CD4-positive, alpha-beta memory T cell (primary cell): Measurements from ENCODE around the gene TGOLN2. TPM values are rescaled to one million over a fixed set of nuclear protein-coding genes. Genes with fewer than 3 reads are reported as not detected.

Experiments
- CTCF ChIA-PET: fragments of 350-600 bp; sonication (Branson Sonifier 250); formaldehyde crosslinking; loops from one replicate; lab custom pipeline; 2021; ENCODE audit warnings: inconsistent platforms; ENCODE audit not compliant: partially characterized antibody; lab: Charles Lee
- POLR2A ChIA-PET: fragments of 350-600 bp; sonication (Branson Sonifier 250); formaldehyde crosslinking; loops from one replicate; lab custom pipeline; 2021; ENCODE audit not compliant: partially characterized antibody; lab: Charles Lee
- DNase-seq, 5 donors: peaks; one replicate each; pipeline versions ENCODE4 v3.0.0 to v3.0.0-alpha.2; 2020 to 2022; ENCODE audit warnings: mixed read lengths in 1 of 5
- H3K27ac ChIP-seq: one replicate; pipeline ENCODE4 v1.7.0; 2013; ENCODE audit warnings: low read depth, low read length
- H3K27me3 ChIP-seq: 2 replicates; pipeline ENCODE4 v1.7.0; 2013; ENCODE audit warnings: mild to moderate bottlenecking, low read length, moderate library complexity; ENCODE audit not compliant: insufficient read depth
- H3K36me3 ChIP-seq: 2 replicates; pipeline ENCODE4 v1.7.0; 2013; ENCODE audit warnings: mild to moderate bottlenecking, low read length, moderate library complexity; ENCODE audit not compliant: insufficient read depth
- H3K4me1 ChIP-seq: 2 replicates; pipeline ENCODE4 v1.7.0; 2013; ENCODE audit warnings: mild to moderate bottlenecking, low read length, moderate library complexity; ENCODE audit not compliant: insufficient read depth
- H3K4me3 ChIP-seq, 2 donors: one replicate each; pipeline ENCODE4 v1.7.0; 2013; ENCODE audit warnings: low read length in 2 of 2, mild to moderate bottlenecking in 1 of 2
- H3K9me3 ChIP-seq, 2 donors: one replicate each; pipeline ENCODE4 v1.7.0; 2013; ENCODE audit warnings: low read length in 2 of 2, control low read depth in 1 of 2; ENCODE audit not compliant: control insufficient read depth in 1 of 2
- H3K27ac Mint-ChIP-seq, 7 donors: one replicate each; pipeline ENCODE4 v1.8.0; 2020 to 2021; ENCODE audit warnings: mixed read lengths in 7 of 7, mild to moderate bottlenecking in 6 of 7, inconsistent platforms in 3 of 7, moderate library complexity in 3 of 7
- H3K27me3 Mint-ChIP-seq, 2 donors: one replicate each; pipeline ENCODE4 v1.8.0; 2020 to 2021; ENCODE audit warnings: mixed read lengths in 2 of 2
- H3K36me3 Mint-ChIP-seq, 2 donors: one replicate each; pipeline ENCODE4 v1.8.0; 2020 to 2021; ENCODE audit warnings: mixed read lengths in 2 of 2, inconsistent platforms in 1 of 2, mild to moderate bottlenecking in 1 of 2
- H3K4me1 Mint-ChIP-seq, 4 donors: one replicate each; pipeline ENCODE4 v1.8.0; 2020 to 2021; ENCODE audit warnings: mixed read lengths in 4 of 4, mild to moderate bottlenecking in 1 of 4
- H3K4me3 Mint-ChIP-seq, 8 donors: one replicate each; pipeline ENCODE4 v1.8.0; 2020 to 2021; ENCODE audit warnings: mixed read lengths in 8 of 8, mild to moderate bottlenecking in 7 of 8, moderate library complexity in 6 of 8, inconsistent platforms in 3 of 8
- H3K9me3 Mint-ChIP-seq, 8 donors: one replicate each; pipeline ENCODE4 v1.8.0; 2020 to 2021; ENCODE audit warnings: mixed read lengths in 8 of 8, mild to moderate bottlenecking in 5 of 8, inconsistent platforms in 3 of 8, moderate library complexity in 1 of 8
- intact Hi-C: fragments of 100-400 bp; cut with micrococcal nuclease; formaldehyde crosslinking; loops from one replicate; pipeline ENCODE4 v1.15.1; 2023
- polyA plus RNA-seq, 2 donors: library from polyadenylated mRNA; unstranded; fragments of 300-500 nt; fragmentation: Illumina TruSeq; gene quantifications; one replicate each; pipeline ENCODE4 v1.2.3, GENCODE V29; 2021
- total RNA-seq, 2 experiments: library from RNA; stranded (reverse); gene quantifications; one replicate each; pipeline ENCODE4 v1.2.3, GENCODE V29; 2021

Gene TGOLN2
- total and polyA plus RNA-seq, 4 experiments from 2014 or later: 29.8 to 195 (median 121) TPM

DNA sequence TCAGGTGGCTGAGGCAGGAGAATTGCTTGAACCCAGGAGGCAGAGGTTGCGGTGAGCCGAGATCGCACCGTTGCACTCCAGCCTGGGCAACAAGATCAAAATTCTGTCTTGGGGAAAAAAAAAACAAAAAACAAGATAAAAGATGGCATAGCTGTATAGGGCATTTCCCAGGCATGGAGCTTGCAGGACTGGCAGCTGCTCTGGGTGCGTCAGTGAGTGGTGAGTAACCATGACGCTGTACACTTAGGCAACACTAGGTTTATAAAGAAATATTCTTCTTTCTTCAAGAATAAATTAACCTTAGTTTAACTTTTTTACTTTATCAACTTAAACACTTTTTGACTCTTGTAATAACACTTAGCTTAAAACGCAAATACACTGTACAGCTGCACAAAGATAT, 15.4 kb downstream of the TGOLN2 start:
- Histone ChIP-seq H3K9me3 (no peaks in the 10 kb centered on the region), H3K27me3 (no peaks in the 10 kb centered on the region), H3K36me3 (peaks cover 20% of the 10 kb centered on the region), H3K4me1 (peaks cover 30% of the 10 kb centered on the region), H3K4me3 (no peak overlapping the region), H3K27ac (no peak overlapping the region)
- CTCF ChIA-PET: interaction anchor here (0.9 to 2.4 kb wide), 3 partner anchors 11 to 25 kb away, joined by 3 to 15 read pairs (median 3); no protein-coding TSS in a partner anchor
- DNase-seq: no peak
- Mint-ChIP-seq H3K9me3 (no peaks in the 10 kb centered on the region), H3K4me1 (peaks cover 28 to 46% (median 32%) of the 10 kb centered on the region in 4 donors), H3K4me3 (no peak overlapping the region), H3K27me3 (no peaks in the 10 kb centered on the region), H3K36me3 (peaks cover 20 to 33% of the 10 kb centered on the region in 2 donors), H3K27ac (peak overlapping the region in 2 of 7 donors; percentile 9 to 62)
- intact Hi-C loops: no loop called here
- POLR2A ChIA-PET: interaction anchor here (0.6 to 14.3 kb wide), 4 partner anchors 10 to 341 kb away, joined by 3 to 268 read pairs (median 4); partner anchors contain the start of genes ELMOD3, KCMF1, RETSAT and TGOLN2

DNA sequence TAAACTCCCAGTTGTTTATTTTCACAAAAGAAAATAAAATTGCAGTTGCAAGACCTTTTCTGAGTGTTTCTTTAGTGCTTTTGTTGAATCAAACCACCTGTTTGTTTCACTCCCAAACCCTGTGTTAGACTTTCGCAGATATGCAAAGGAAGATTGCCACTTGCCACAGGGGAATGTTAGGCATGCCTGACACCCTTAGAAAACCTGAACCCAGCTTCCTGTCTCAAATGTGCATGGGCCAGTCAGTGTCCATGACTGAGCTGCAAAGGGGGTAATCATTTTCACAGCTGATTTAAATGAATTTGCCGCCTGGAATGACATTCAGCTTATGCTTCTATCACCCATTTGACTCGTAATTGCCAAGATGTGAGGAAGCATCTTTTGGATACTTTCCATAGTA, 17.5 kb downstream of the TGOLN2 start:
- intact Hi-C loops: loop anchor here (1.0 to 2.0 kb wide), 2 partner anchors 10 to 16 kb away; partner anchors contain the start of gene TGOLN2
- Mint-ChIP-seq H3K27ac (peak overlapping the region; percentile 73 to 97 (median 97)), H3K27me3 (no peaks in the 10 kb centered on the region), H3K4me3 (peak overlapping the region; percentile 80 to 95 (median 87)), H3K36me3 (peaks cover 8 to 16% of the 10 kb centered on the region in 2 donors), H3K4me1 (peaks cover 22 to 48% (median 39%) of the 10 kb centered on the region in 4 donors), H3K9me3 (no peaks in the 10 kb centered on the region)
- H3K27me3 ChIP-seq: no peaks in the 10 kb centered on the region
- peaks cover 10% of the 10 kb centered on the region for H3K36me3 ChIP-seq
- no peak overlapping the region for H3K4me3 ChIP-seq
- ChIA-PET CTCF (interaction anchor here (2.0 to 3.3 kb wide), 4 partner anchors 9 to 17 kb away, joined by 9 to 42 read pairs (median 11); partner anchors contain the start of gene TGOLN2), POLR2A (interaction anchor here (0.9 to 14.3 kb wide), 7 partner anchors 10 to 229 kb away, joined by 3 to 268 read pairs (median 6); partner anchors contain the start of genes ELMOD3, MAT2A, RETSAT and TGOLN2)
- DNase-seq: no peak
- no peaks in the 10 kb centered on the region for H3K9me3 ChIP-seq
- H3K27ac ChIP-seq: peak overlapping the region; percentile 46
- H3K4me1 ChIP-seq: peaks cover 36% of the 10 kb centered on the region

DNA sequence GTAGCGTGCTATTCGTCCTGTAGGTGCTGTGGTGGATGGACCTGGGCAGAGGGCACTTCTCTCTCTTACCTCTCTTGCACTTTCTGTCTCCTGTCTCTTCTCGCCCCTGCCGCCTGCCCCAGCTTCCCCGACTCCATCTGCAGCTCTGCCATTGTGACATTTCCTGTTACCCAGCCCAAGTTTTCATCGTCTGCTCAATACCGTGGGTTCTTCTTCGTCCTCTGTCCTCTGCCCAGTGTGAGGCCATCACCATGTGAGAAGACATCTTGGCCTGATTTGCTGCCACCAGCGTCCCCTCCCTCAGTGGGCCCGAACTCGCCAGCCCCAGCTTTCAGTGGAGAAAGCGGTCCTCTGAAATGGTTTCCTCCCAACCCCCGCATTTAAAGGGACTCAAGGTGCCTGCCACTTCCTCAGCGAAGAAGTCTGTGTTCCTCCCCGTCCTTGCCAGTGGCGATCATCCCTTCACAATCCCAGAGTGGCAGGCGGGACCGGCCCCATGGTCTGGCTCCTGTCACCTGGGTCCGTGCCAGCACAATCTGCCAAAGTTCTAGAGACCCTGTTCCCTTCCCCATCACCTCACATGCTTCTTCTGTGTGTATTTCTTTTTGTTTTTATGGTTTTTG, 18.0 kb downstream of the TGOLN2 start:
- Mint-ChIP-seq H3K36me3 (peaks cover 8 to 12% of the 10 kb centered on the region in 2 donors), H3K27ac (peak overlapping the region; percentile 73 to 97 (median 97)), H3K27me3 (no peaks in the 10 kb centered on the region), H3K9me3 (no peaks in the 10 kb centered on the region), H3K4me3 (peak overlapping the region; percentile 80 to 95 (median 87)), H3K4me1 (peaks cover 22 to 48% (median 39%) of the 10 kb centered on the region in 4 donors)
- H3K4me1 ChIP-seq: peaks cover 36% of the 10 kb centered on the region
- H3K27me3 ChIP-seq: no peaks in the 10 kb centered on the region
- ChIA-PET POLR2A (interaction anchor here (0.8 to 14.3 kb wide), 9 partner anchors 10 to 364 kb away, joined by 3 to 268 read pairs (median 5); partner anchors contain the start of genes ELMOD3, MAT2A, RETSAT and TGOLN2), CTCF (interaction anchor here (0.8 to 3.3 kb wide), 8 partner anchors 9 to 242 kb away, joined by 3 to 42 read pairs (median 7); partner anchors contain the start of gene TGOLN2)
- DNase-seq: peak in 2 of 5 donors; percentile 24 to 34
- H3K36me3 ChIP-seq: peaks cover 5% of the 10 kb centered on the region
- peak overlapping the region in 1 of 2 donors; percentile 4 for H3K4me3 ChIP-seq
- peak overlapping the region; percentile 46 for H3K27ac ChIP-seq
- intact Hi-C loops: loop anchor here (1.0 to 5.0 kb wide), 3 partner anchors 10 to 42 kb away; partner anchors contain the start of genes ELMOD3, RETSAT and TGOLN2
- H3K9me3 ChIP-seq: no peaks in the 10 kb centered on the region

DNA sequence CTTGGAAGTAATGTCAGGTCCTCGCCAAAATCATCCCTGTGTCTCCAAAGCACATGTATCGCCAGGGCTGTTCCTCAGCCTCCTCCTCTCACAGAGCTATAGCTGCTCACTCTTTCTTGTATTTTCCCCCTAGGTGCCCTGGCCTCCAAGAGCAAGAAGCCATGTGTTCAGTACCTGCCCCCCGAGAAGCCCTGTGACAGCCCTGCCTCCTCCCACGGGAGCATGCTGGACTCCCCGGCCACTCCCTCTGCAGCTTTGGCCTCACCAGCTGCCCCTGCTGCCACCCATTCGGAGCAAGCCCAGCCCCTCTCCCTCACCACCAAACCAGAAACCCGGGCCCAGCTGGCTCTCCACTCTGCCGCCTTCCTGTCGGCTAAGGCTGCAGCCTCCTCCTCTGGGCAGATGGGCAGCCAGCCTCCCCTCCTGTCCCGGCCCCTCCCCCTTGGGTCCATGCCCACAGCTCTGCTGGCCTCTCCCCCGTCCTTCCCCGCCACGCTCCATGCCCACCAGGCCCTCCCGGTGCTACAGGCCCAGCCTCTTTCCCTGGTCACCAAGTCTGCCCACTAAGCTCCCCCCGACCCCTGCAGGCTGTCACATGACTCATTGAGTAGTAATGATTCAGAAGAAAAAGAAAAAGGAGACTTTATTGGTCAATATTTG, 18.8 kb downstream of the TGOLN2 start:
- H3K9me3 Mint-ChIP-seq: no peaks in the 10 kb centered on the region

DNA sequence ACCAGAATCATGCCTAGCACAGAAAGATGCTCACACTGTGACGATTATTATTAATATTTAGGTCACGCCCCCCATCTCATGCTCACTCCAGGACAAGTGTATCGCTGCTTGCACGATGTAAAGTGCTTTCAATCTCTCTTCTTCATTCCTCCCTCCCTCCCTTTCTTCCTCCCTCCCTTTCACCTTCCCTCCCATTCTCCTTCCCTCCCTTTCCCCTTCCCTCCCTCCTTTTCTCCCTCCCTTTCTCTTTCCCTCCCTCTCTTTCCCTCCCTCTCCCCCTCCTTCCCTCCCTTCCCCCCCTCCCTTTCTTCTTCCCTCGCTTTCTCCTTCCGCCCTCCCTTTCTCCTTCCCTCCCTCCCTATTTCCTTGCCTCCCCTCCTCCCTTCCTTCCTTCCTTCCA, 19.6 kb downstream of the TGOLN2 start:
- no peak overlapping the region for H3K27ac ChIP-seq
- peak overlapping the region in 4 of 8 donors; percentile 17 to 85 (median 52) for H3K4me3 Mint-ChIP-seq
- H3K27me3 Mint-ChIP-seq: peaks cover 0 to 2% of the 10 kb centered on the region in 2 donors
- peaks cover 36% of the 10 kb centered on the region for H3K4me1 ChIP-seq
- no peaks in the 10 kb centered on the region for H3K9me3 Mint-ChIP-seq
- intact Hi-C loops: loop anchor here (5.0 kb wide), 1 partner anchor 44 kb away; the partner anchor contains the start of genes ELMOD3 and RETSAT
- no peak overlapping the region for H3K4me3 ChIP-seq
- CTCF ChIA-PET: interaction anchor here (1.2 to 3.3 kb wide), 5 partner anchors 7 to 244 kb away, joined by 4 to 42 read pairs (median 10); no protein-coding TSS in a partner anchor
- H3K27me3 ChIP-seq: no peaks in the 10 kb centered on the region
- H3K9me3 ChIP-seq: no peaks in the 10 kb centered on the region
- H3K4me1 Mint-ChIP-seq: peaks cover 19 to 48% (median 36%) of the 10 kb centered on the region in 4 donors
- no peaks in the 10 kb centered on the region for H3K36me3 ChIP-seq
- peak overlapping the region in 2 of 7 donors; percentile 73 to 81 for H3K27ac Mint-ChIP-seq
- H3K36me3 Mint-ChIP-seq: peaks cover 0 to 3% of the 10 kb centered on the region in 2 donors
- POLR2A ChIA-PET: interaction anchor here (1.1 to 14.3 kb wide), 5 partner anchors 8 to 231 kb away, joined by 3 to 268 read pairs (median 16); partner anchors contain the start of genes ELMOD3, MAT2A, RETSAT and TGOLN2
- DNase-seq: no peak

More for the DNA sequence above, 18.8 kb downstream of the TGOLN2 start:
- peaks cover 36% of the 10 kb centered on the region for H3K4me1 ChIP-seq
- Mint-ChIP-seq H3K27ac (peak overlapping the region; percentile 73 to 97 (median 97)), H3K4me1 (peaks cover 19 to 48% (median 39%) of the 10 kb centered on the region in 4 donors), H3K27me3 (peaks cover 0 to 2% of the 10 kb centered on the region in 2 donors), H3K4me3 (peak overlapping the region; percentile 80 to 95 (median 87)), H3K36me3 (peaks cover 4 to 7% of the 10 kb centered on the region in 2 donors)
- H3K4me3 ChIP-seq: peak overlapping the region in 1 of 2 donors; percentile 14
- H3K9me3 ChIP-seq: no peaks in the 10 kb centered on the region
- CTCF ChIA-PET: interaction anchor here (0.8 to 3.3 kb wide), 8 partner anchors 8 to 243 kb away, joined by 3 to 42 read pairs (median 7); partner anchors contain the start of gene TGOLN2
- H3K27me3 ChIP-seq: no peaks in the 10 kb centered on the region
- H3K27ac ChIP-seq: peak overlapping the region; percentile 46
- POLR2A ChIA-PET: interaction anchor here (0.8 to 14.3 kb wide), 8 partner anchors 9 to 363 kb away, joined by 3 to 268 read pairs (median 6); partner anchors contain the start of genes ELMOD3, MAT2A, RETSAT and TGOLN2
- H3K36me3 ChIP-seq: no peaks in the 10 kb centered on the region
- DNase-seq: peak in 1 of 5 donors; percentile 41
- intact Hi-C loops: loop anchor here (5.0 kb wide), 1 partner anchor 43 kb away; the partner anchor contains the start of genes ELMOD3 and RETSAT

DNA sequence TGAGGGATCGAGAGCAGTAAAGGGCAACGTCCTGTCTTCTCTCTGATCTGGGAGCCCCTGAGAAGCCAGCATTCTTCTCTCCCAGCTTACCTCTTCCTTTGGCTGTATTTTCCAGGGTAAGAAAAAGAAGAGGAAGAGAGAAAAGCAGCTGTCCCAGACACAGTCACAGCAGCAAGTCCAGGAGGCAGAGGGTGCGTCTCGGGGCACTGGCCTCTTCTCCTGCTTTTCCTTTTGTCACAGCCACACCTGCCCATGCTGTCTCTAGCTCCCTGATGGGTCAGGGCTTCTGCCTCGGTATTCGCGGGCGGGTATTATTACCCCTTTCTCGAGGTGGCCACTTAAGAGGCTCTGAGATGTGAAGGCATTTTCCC, 20.3 kb downstream of the TGOLN2 start:
- H3K4me3 ChIP-seq: no peak overlapping the region

More for the DNA sequence above, 20.3 kb downstream of the TGOLN2 start:
- H3K4me3 Mint-ChIP-seq: peak overlapping the region; percentile 29 to 89 (median 73)
- H3K27me3 ChIP-seq: peaks cover 3% of the 10 kb centered on the region
- intact Hi-C loops: loop anchor here (5.0 kb wide), 1 partner anchor 45 kb away; the partner anchor contains the start of genes ELMOD3 and RETSAT
- H3K36me3 Mint-ChIP-seq: peaks cover 0 to under 1% of the 10 kb centered on the region in 2 donors
- no peaks in the 10 kb centered on the region for H3K9me3 Mint-ChIP-seq
- DNase-seq: no peak
- H3K4me1 Mint-ChIP-seq: peaks cover 19 to 48% (median 36%) of the 10 kb centered on the region in 4 donors
- ChIA-PET CTCF (interaction anchor here (1.2 to 2.3 kb wide), 2 partner anchors 9 to 41 kb away, joined by 5 read pairs; no protein-coding TSS in a partner anchor), POLR2A (interaction anchor here (1.1 to 14.3 kb wide), 3 partner anchors 15 to 231 kb away, joined by 3 to 268 read pairs (median 4); partner anchors contain the start of genes MAT2A and TGOLN2)
- H3K9me3 ChIP-seq: no peaks in the 10 kb centered on the region
- H3K36me3 ChIP-seq: no peaks in the 10 kb centered on the region
- H3K27ac Mint-ChIP-seq: peak overlapping the region; percentile 22 to 92 (median 86)
- H3K27me3 Mint-ChIP-seq: peaks cover 0 to 2% of the 10 kb centered on the region in 2 donors
- peaks cover 36% of the 10 kb centered on the region for H3K4me1 ChIP-seq
- no peak overlapping the region for H3K27ac ChIP-seq
